Endothelial cell of umbilical vein (primary cell): Measurements from ENCODE around the gene DDX3X. TPM values are rescaled to one million over a fixed set of nuclear protein-coding genes. Genes with fewer than 3 reads are reported as not detected.
"Not testable (repeated sequence)": the region's sequence is repeated elsewhere in the genome, so short reads cannot be mapped to it uniquely, and the experiment has no call there.

ENCODE experiments used
- BruUV-seq: library from RNA; stranded (reverse); fragments of 400-500 nt; replicated peaks from 2 replicates; lab custom pipeline; 2021; lab: Mats Ljungman, UMichigan
- CTCF ChIA-PET: fragments of 300-600, 350-600 bp; sonication (Branson Sonifier 250); formaldehyde crosslinking; loops from one replicate; lab custom pipeline; 2021; ENCODE audit warnings: antibody characterized with exemption, inconsistent platforms; lab: Charles Lee
- POLR2A ChIA-PET: fragments of 300-600, 350-600 bp; sonication (Branson Sonifier 250); formaldehyde crosslinking; loops from one replicate; lab custom pipeline; 2021; ENCODE audit warnings: antibody characterized with exemption, inconsistent platforms; lab: Charles Lee
- DNase-seq: peaks from one replicate; pipeline ENCODE4 v3.0.0-alpha.2; 2011; ENCODE audit warnings: low read depth, low spot score
- FAIRE-seq: peaks from 2 replicates; lab custom pipeline; 2011; peaks lifted over from hg19 to GRCh38; lab: Jason Lieb, UNC
- H2AFZ ChIP-seq: 2 replicates; pipeline ENCODE4 v1.6.0; 2012; ENCODE audit warnings: low read depth, low read length, control low read depth, inconsistent platforms
- H3K27ac ChIP-seq: 2 replicates; pipeline ENCODE4 v1.5.1; 2011; ENCODE audit warnings: low read depth, mild to moderate bottlenecking, control low read depth, low read length, moderate library complexity; ENCODE audit not compliant: insufficient read depth
- H3K27me3 ChIP-seq, 2 experiments: 2 replicates each; pipeline versions ENCODE4 v1.6.0 to v1.6.1; 2011; ENCODE audit warnings: low read length in 2 of 2, mixed read lengths in 1 of 2; ENCODE audit not compliant: control insufficient read depth in 2 of 2, insufficient read depth in 2 of 2
- H3K36me3 ChIP-seq, 2 experiments: 2 replicates in 1 of 2; 3 replicates in 1 of 2; pipeline ENCODE4 v1.5.1; 2011; ENCODE audit warnings: low read length in 2 of 2, mild to moderate bottlenecking in 1 of 2, moderate library complexity in 1 of 2; ENCODE audit not compliant: control insufficient read depth in 2 of 2, insufficient read depth in 2 of 2; ENCODE audit errors: extremely low read depth in 1 of 2
- H3K4me1 ChIP-seq: 3 replicates; pipeline ENCODE4 v1.5.1; 2011; ENCODE audit warnings: mild to moderate bottlenecking, low read length; ENCODE audit not compliant: control insufficient read depth, insufficient read depth; ENCODE audit errors: extremely low read depth
- H3K4me2 ChIP-seq: 2 replicates; pipeline ENCODE4 v1.6.1; 2011; ENCODE audit warnings: low read length, control low read depth, mixed read lengths; ENCODE audit not compliant: insufficient read depth
- H3K4me3 ChIP-seq, 3 experiments: fragments of 200-600 bp in 1 of 3; sonication (generic), shearing (Covaris generic) in 1 of 3; replicated peaks in 1 of 3; 2 replicates each; pipeline ENCODE4 v1.5.1; 2011 to 2016; ENCODE audit warnings: control low read depth in 3 of 3, low read length in 3 of 3, mild to moderate bottlenecking in 2 of 3, inconsistent platforms in 1 of 3, low read depth in 1 of 3, moderate library complexity in 1 of 3; ENCODE audit not compliant: insufficient read depth in 1 of 3
- H3K79me2 ChIP-seq: 2 replicates; pipeline ENCODE4 v1.6.0; 2012; ENCODE audit warnings: low read length, inconsistent platforms; ENCODE audit not compliant: control insufficient read depth, insufficient read depth
- H3K9ac ChIP-seq: replicated peaks from 2 replicates; pipeline ENCODE3; 2011; ENCODE audit warnings: low read length, control low read depth; ENCODE audit not compliant: insufficient read depth; ENCODE audit errors: extremely low read depth
- H3K9me1 ChIP-seq: replicated peaks from 3 replicates; pipeline ENCODE4 v1.6.0; 2011; ENCODE audit warnings: mild to moderate bottlenecking, low read length; ENCODE audit not compliant: control insufficient read depth, insufficient read depth; ENCODE audit errors: extremely low read depth
- H3K9me3 ChIP-seq: replicated peaks from 2 replicates; pipeline ENCODE4 v1.5.1; 2012; ENCODE audit warnings: low read length, inconsistent platforms; ENCODE audit not compliant: control insufficient read depth, insufficient read depth
- H4K20me1 ChIP-seq: replicated peaks from 2 replicates; pipeline ENCODE3; 2011; ENCODE audit warnings: mild to moderate bottlenecking, low read length; ENCODE audit not compliant: control insufficient read depth, insufficient read depth; ENCODE audit errors: extremely low read depth
- EZH2 ChIP-seq: IDR thresholded peaks from 2 replicates; pipeline ENCODE4 v1.6.1; 2012; ENCODE audit warnings: borderline replicate concordance, low read depth, mild to moderate bottlenecking, moderate library complexity, low read length, inconsistent platforms; ENCODE audit not compliant: severe bottlenecking
- FOS ChIP-seq: IDR thresholded peaks from 2 replicates; pipeline ENCODE4 v1.6.1; 2011; ENCODE audit warnings: mild to moderate bottlenecking, low read length, moderate library complexity, borderline replicate concordance; ENCODE audit not compliant: insufficient read depth
- GATA2 ChIP-seq: IDR thresholded peaks from 2 replicates; pipeline ENCODE4 v1.7.0; 2011; ENCODE audit warnings: low read depth, mild to moderate bottlenecking, moderate library complexity, mixed read lengths, low read length; ENCODE audit not compliant: insufficient read length, insufficient read depth
- JUN ChIP-seq: IDR thresholded peaks from 2 replicates; pipeline ENCODE4 v1.6.1; 2011; ENCODE audit warnings: borderline replicate concordance, low read depth; ENCODE audit not compliant: insufficient read length, insufficient read depth
- MYC ChIP-seq: IDR thresholded peaks from one replicate; pipeline ENCODE4 v1.6.1; 2011; ENCODE audit warnings: mild to moderate bottlenecking, low read depth, low read length
- POLR2AphosphoS5 ChIP-seq: IDR thresholded peaks from 2 replicates; pipeline ENCODE4 v1.6.1; 2012; ENCODE audit warnings: low read depth, mild to moderate bottlenecking, control low read depth, low read length, moderate library complexity; ENCODE audit not compliant: insufficient read depth
- dilution Hi-C: fragments of 300-500 bp; cut with MboI; formaldehyde crosslinking; loops from one replicate; pipeline ENCODE4 v1.15.0; 2019; ENCODE audit warnings: low sequenced_read_pairs; ENCODE audit not compliant: extremely low pct_ligation_motif_present
- intact Hi-C: fragments of 100-400 bp; cut with micrococcal nuclease; formaldehyde crosslinking; loops from one replicate; pipeline ENCODE4 v1.10.0; 2022
- polyA plus RNA-seq, 4 experiments: library from polyadenylated mRNA; depleted of rRNA in 3 of 4; stranded (reverse) in 3 of 4; unstranded in 1 of 4; fragments of >200 nt; gene quantifications; 2 replicates each; pipeline versions ENCODE4 v1.2.1 to v1.2.3, GENCODE V29; 2011 to 2012; ENCODE audit warnings: missing spikeins in 1 of 4
- total RNA-seq: library from RNA; stranded (reverse); gene quantifications from 2 replicates; pipeline ENCODE4 v1.2.3, GENCODE V29; 2021

The DDX3X gene
- total and polyA plus RNA-seq, 2 donors (not counting 3 experiments of a cell fraction or from before 2014, with no cell fraction given) = 48.5 to 300 TPM

GRCh38 chrX:41409006-41409405, 75.0 kb downstream of the DDX3X start:
- no TSS peak for BruUV-seq
- no peak for DNase-seq

DNA sequence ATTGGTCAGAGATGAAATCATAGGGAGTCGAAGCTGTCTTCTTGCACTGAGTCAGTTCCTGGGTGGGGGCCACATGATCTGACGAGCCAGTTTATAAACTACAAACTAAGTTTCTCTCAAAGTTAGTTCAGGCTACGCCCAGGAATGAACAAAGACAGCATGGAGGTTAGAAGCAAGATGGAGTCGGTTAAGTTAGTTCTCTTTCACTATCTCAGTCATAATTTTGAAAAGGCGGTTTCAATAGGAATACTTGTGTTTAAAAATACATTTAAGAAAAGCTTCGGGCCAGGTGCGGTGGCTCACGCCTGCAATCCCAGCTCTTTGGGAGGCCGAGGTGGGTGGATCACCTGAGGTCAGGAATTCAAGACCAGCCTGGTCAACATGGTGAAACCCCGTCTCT, 77.3 kb downstream of the DDX3X start:
- intact Hi-C loops, POLR2A ChIA-PET, dilution Hi-C loops, CTCF ChIA-PET, H3K4me2 ChIP-seq, H3K9ac ChIP-seq, DNase-seq, H4K20me1 ChIP-seq, H3K4me1 ChIP-seq, BruUV-seq, H3K9me1 ChIP-seq, H3K9me3 ChIP-seq, H3K4me3 ChIP-seq, FAIRE-seq, H3K79me2 ChIP-seq, H3K27me3 ChIP-seq, H2AFZ ChIP-seq, H3K27ac ChIP-seq, H3K36me3 ChIP-seq: not testable (repeated sequence)

More at GRCh38 chrX:41409006-41409405, 75.0 kb downstream of the DDX3X start:
- ChIA-PET CTCF (interaction anchor here (1.6 kb wide), 1 partner anchor 10 kb away, joined by 3 read pairs; no protein-coding TSS in a partner anchor), POLR2A (no interaction called here)
- FAIRE-seq = no peak
- intact Hi-C loops = no loop called here
- dilution Hi-C loops = no loop called here
- Histone ChIP-seq H3K36me3 (no peaks in the 10 kb centered on the region), H4K20me1 (no peaks in the 10 kb centered on the region), H3K4me3 (no peak overlapping the region), H3K9me3 (no peaks in the 10 kb centered on the region), H3K4me1 (no peaks in the 10 kb centered on the region), H3K79me2 (no peaks in the 10 kb centered on the region), H3K9ac (no peak overlapping the region), H3K27me3 (peaks cover 0 to 1% of the 10 kb centered on the region in 2 experiments), H3K9me1 (no peaks in the 10 kb centered on the region), H3K4me2 (no peak overlapping the region), H3K27ac (no peak overlapping the region), H2AFZ (no peak overlapping the region)
- no peak for TF ChIP-seq FOS
- no peak for TF ChIP-seq GATA2
- TF ChIP-seq JUN = no peak
- TF ChIP-seq POLR2AphosphoS5 = no peak
- TF ChIP-seq EZH2 = no peak
- TF ChIP-seq MYC = no peak
